Measurements from ENCODE around the gene QKI.
"Not testable (repeated sequence)": the region's sequence is repeated elsewhere in the genome, so short reads cannot be mapped to it uniquely, and the experiment has no call there.

QKI gene

GRCh38 chr6:163579111-163579879, 164.8 kb downstream of the QKI start:
- DNase-seq (ENCODE audit: low read depth in 3 of 3): no peak

GRCh38 chr6:163579880-163580295, 165.4 kb downstream of the QKI start:
- no peak for DNase-seq (ENCODE audit: low read depth in 3 of 3)

DNA sequence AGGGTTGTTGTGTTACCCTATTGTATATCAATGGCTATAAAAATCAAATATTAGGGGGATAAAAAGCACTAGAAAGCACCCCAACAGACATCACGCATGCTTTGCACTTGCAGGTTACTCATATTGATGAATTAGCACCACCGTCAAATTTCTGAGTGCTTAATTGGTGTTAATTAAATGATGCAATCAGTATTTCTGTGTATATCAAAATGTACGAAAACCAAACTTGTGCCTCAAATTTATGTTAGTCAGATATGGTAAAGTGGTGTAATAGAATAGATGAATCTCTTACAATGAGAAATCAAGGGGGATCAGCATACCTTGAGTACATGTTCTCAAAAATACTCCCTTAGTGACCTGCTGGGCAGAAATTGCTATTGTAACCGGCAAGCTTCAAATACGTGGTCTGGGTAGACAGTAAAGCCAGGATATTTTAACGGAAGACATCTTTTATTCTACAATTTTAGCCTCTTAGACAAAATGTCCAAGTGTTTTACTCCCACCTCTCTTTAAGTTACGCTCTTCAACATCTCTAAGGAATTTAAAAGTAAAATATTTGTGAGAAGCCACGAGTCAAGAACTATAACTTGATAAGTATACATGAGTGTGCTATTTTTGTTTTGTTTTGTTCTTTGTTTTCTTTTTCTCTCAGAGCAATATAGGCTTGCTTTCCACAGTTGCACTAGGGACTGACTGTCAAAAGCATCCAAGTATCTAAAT, 166.0 kb downstream of the QKI start:
- no peak for DNase-seq (ENCODE audit: low read depth in 3 of 3)

DNA sequence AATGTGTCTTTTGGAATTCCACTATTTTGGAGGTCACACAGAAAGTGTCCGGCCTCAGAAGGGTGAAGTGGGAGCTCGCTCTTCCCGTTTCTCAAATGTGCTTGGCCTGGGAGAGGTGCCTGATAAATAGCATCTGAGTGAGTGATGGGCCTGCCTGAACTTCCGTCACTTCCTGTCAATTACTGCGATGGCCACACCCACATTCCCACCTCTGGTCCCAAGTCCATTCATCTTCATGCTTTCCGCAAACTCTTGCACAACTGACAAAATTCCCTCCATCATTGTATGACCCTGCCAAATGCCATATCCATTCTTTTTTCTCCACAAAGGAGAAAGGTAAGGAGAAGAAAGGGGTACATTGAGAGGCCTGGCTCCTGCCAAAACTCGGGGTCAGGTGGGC, 169.0 kb downstream of the QKI start:
- no peak for DNase-seq (ENCODE audit: low read depth in 3 of 3)

- DNase-seq (ENCODE audit: low read depth in 3 of 3): no peak
Observed at GRCh38 chr6:163585932-163586437, 171.5 kb downstream of the QKI start.

DNA sequence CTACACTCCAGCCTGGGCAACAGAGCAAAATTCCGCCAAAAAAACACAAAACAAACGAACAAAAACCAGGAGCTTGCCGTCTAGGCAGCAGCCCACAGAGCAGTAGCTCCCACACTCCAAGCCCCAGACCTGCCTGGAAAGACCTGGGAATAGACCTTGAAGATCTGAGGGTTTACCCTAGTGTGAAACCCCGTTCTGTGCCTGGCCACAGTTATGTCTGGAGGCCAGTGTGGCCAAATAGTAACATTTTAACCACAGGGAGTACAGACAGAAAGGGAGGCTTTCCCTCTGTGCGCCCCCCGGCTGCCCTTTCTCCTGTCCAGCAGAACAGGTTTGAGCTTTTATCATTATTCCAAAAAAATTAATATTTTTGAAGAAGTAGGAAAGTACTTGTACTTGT, 172.4 kb downstream of the QKI start:
- no peak for DNase-seq (ENCODE audit: low read depth in 3 of 3)

- no peak for DNase-seq (ENCODE audit: low read depth in 3 of 3)
Observed at GRCh38 chr6:163588220-163588919, 173.9 kb downstream of the QKI start.

DNA sequence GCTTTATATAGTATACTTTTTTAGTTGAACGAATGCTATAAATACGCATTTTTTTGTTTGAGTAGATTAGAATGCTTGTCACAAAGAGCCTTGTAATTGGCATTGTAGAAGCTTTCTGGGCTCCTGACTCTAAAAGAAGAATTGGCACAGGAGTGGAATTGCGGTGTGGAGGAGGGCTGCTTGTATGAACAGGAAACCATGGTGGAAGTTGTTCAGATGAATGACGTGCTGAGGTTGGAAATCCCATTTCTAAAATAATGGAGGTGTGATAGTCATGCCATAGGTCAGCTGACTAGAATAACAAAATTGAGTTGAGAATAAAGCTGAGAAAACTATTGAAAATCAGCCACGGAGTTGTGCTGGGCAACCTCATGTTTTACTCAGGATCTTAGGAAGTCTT, 174.9 kb downstream of the QKI start:
- no peak for DNase-seq (ENCODE audit: low read depth in 3 of 3)

GRCh38 chr6:163590132-163590531, 175.6 kb downstream of the QKI start:
- not testable (repeated sequence) for DNase-seq (ENCODE audit: low read depth in 3 of 3)

DNA sequence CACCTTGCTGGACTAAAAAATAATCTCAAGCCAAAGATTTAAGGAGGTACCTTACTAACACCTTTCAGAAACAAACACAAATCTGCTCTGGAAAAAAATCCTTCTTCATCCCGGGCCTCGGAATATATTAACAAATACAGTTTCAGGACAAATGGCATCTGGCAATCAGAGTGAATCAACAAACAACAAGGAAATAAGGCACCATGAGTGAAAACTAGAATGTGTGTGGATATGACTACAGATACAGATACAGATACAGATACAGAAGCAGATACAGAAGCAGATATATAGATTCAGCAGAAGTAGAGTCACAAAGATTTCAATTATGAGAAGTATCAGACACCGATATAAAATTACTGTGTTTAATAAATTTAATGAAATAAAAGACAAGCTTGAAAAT, 178.4 kb downstream of the QKI start:
- no peak for DNase-seq (ENCODE audit: low read depth in 3 of 3)

DNA sequence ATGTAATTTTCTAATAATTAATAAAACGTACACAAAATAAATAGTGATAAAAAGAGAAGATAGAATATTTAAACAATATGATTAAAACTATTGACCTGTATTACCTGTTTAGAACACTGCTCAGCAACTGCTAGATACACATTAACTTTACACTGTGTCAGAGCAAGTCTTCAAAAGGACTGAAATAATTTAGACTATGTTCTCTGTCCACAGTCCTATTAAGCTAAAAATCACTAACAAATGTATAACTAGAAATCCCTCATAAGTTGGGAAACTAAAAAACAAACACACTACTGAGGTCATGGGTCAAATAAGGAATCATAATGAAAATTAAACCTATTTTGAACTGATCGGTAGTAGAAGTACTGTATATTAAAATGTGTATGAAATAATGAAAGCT, 181.7 kb downstream of the QKI start:
- no peak for DNase-seq (ENCODE audit: low read depth in 3 of 3)

DNA sequence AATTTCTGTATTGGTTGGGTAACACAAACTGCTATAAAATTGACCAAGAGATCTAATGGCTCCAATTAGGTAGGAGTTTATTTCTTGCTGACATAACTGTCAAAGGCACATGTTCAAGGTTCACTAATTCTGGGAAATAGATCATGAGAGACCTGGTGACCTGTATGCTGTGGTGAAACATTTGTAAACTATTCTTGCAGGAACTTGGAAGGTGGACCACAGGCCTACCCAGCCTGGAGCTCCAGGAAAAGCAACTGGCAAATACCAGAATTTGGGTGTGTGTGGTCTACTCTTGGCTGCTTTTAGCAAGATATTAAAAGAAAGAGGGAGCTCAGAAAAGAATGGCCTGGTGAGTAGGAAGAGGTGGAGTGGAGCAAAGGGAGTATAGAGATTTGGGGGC, 184.6 kb downstream of the QKI start:
- no peak for DNase-seq (ENCODE audit: low read depth in 3 of 3)

DNA sequence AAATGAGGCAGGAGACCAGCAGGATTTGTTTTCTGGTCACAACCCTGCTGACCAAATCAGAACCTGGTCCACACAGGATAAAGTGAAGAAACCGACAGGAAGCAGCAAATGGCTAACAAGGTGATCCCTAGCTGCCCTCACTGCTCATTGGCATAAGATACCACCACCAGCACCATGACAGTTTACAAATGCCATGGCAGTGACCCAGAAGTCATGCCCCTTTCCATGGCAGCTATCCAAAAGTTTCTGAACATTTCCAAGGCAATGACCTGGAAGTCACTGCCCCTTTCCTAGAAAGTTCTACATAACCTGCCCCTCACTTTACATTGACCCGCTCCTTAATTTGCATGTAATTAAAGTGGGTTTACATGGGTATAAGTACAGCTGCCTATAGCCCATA, 185.2 kb downstream of the QKI start:
- DNase-seq (ENCODE audit: low read depth in 3 of 3): no peak

DNA sequence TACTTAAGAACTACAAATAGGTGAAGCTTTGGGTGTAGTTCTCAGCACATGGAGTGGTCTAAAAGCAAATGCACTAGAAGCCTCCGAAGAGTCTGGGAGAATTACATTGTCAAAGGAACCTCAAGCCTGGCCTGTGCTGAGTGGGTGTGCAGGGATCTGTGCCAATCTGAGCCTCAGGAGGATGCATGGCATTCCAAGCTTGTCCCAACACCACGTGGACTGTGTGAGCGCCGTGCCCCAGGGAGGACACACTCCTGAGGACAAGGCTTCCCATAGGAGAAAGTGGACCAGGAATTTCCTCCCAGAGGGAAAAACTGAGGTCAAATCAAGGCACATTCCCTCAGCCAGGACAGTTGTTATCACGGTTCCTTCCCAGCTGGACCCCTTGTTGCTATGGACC, 185.8 kb downstream of the QKI start:
- DNase-seq (ENCODE audit: low read depth in 3 of 3): no peak

GRCh38 chr6:163600781-163601180, 186.3 kb downstream of the QKI start:
- no peak for DNase-seq (ENCODE audit: low read depth in 3 of 3)

DNA sequence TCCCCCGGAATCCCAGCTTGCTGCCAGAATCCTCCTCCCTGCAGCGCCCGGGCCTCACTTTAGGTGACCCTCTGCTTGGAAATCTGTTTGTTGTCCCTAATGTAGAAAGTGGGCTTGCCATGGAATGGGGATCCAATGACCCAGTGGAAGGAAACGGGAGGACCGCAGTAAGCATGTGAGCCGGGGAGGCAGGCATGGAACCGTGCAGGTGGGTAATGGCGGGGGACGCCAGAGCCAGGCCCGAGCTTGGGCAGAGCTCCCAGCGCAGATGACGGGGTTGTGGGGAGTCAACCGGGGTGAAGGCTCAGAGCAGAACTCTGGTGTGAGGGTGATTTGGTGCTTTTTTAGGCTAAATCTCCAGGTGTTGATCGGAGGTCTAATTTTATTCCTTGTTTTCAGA, 188.3 kb downstream of the QKI start:
- DNase-seq (ENCODE audit: low read depth in 3 of 3): no peak

GRCh38 chr6:163603395-163603794, 188.9 kb downstream of the QKI start:
- DNase-seq (ENCODE audit: low read depth in 3 of 3): no peak

DNA sequence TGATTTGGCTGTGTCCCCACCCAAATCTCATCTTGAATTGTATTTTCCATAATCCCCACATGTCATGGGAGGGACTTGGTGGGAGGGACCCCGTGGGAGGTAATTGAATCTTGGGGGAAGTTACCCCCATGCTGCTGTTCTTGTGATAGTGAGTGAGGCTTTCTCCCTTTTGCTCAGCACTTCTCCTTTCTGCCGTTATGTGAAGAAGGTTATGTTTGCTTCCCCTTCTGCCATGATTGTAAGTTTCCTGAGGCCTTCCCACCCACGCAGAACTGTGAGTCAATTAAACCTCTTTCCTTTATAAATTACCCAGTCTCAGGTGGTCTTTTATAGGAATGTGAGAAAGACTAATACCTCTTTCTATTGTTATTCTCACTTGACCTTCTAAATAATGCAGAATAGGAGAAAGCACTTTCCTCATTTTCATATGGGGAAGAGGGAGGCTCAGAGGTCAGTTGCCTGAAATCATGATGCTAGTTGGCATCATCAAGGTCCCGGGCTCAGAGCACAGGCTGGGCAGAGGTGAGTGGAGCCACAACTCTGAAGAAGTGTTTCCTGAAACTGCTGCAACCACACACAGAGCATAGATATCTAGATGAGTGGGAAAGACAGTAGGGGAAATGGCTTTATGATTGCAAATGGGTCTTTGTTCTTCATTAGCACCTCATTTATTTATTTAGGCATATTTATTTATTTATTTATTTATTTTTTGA, 191.0 kb downstream of the QKI start:
- no peak for DNase-seq (ENCODE audit: low read depth in 3 of 3)

DNA sequence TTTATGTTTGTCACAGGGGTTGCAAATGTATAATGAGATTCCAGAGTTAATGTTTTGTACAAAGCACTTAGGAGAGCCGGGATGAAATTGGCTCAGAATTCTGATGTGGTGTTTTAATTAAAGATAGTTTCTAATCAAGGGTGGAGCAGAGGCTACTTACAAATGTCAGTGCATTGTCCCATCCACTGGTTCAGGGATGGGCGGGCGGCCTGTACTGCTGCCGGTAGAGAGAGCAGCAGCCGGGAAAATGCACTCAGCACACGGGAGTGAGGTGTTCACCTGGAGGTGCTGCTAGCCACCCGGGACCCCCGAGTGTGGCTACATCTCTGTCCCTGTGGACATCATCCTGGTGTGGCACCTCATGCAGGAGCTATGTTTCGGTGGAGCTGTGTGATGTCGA, 193.3 kb downstream of the QKI start:
- no peak for DNase-seq (ENCODE audit: low read depth in 3 of 3)

DNA sequence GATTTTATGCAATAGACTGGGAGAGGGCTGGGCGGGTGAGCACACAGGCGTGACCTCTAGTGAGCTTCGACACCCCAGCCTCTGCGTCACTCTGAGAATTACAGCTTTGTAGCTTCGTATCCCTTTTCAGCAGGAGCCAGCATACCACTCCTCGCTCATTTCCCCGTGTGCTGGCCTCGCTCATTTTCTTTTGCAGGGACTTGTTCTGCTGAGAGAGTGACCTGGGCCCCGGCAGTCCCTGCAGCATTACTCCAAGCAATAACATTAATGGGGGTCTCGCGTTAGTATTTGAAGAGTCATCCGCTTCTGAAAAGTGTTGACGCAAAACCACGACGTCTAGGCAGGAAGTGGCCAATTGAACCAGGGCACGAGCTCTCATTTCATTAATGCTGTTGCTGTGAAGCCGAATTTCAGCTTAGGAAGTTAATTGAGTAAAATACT, 193.7 kb downstream of the QKI start:
- no peak for DNase-seq (ENCODE audit: low read depth in 3 of 3)

GRCh38 chr6:163612200-163612599, 197.7 kb downstream of the QKI start:
- no peak for DNase-seq (ENCODE audit: low read depth in 3 of 3)

DNA sequence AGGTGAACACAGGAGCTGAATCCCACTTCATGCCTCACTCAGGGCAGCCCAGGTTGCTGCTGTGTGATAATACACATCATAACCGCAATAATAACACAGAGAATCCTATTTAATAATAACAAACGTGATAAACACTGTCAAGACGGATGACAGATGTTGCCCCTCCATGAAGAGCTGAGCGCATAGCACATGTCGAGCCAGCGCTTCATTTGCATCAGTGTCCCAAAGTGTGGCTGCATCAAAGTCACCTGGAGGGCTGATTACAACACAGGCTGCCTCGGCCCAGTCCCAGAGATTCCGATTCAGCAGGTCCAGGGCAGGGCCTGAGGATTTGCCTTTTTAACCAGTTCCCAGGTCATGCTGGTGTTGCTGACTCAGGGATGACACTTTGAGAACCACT, 198.5 kb downstream of the QKI start:
- no peak for DNase-seq (ENCODE audit: low read depth in 3 of 3)

Data from stimulated activated CD4-positive, alpha-beta T cell treated with anti-CD3 and anti-CD28 coated beads, TNF-alpha, amount 100 ng/mL, for 24 hours (primary cell).